H1 (cell line): ENCODE measurements around the gene MRPL9. TPM values are rescaled to one million over a fixed set of nuclear protein-coding genes. Genes with fewer than 3 reads are reported as not detected.

Experiments used
- CTCF ChIA-PET: fragments of 300-600 bp; sonication (Branson Sonifier 250); formaldehyde crosslinking; loops from one replicate; lab custom pipeline; 2021; ENCODE audit not compliant: partially characterized antibody; lab: Charles Lee
- POLR2A ChIA-PET: fragments of 300-600 bp; sonication (Branson Sonifier 250); formaldehyde crosslinking; loops from one replicate; lab custom pipeline; 2021; ENCODE audit warnings: inconsistent platforms; ENCODE audit not compliant: partially characterized antibody; lab: Charles Lee
- DNase-seq, 2 experiments: peaks; one replicate each; pipeline versions ENCODE4 v3.0.0 to v3.0.0-alpha.2; 2010 to 2022; ENCODE audit warnings: low spot score in 2 of 2, low read depth in 1 of 2, mixed read lengths in 1 of 2
- FAIRE-seq: peaks from 2 replicates; lab custom pipeline; 2011; peaks lifted over from hg19 to GRCh38; lab: Jason Lieb, UNC
- H2AFZ ChIP-seq: 2 replicates; pipeline ENCODE4 v1.8.1; 2012; ENCODE audit warnings: low read length, inconsistent platforms
- H2AK5ac ChIP-seq: 2 replicates; pipeline ENCODE4 v1.6.1; 2013; ENCODE audit warnings: low read depth, low read length
- H2BK120ac ChIP-seq: replicated peaks from 2 replicates; pipeline ENCODE3; 2013; ENCODE audit warnings: low read depth, low read length, inconsistent platforms
- H2BK12ac ChIP-seq: 2 replicates; pipeline ENCODE4 v1.6.1; 2013; ENCODE audit warnings: low read depth, low read length
- H2BK15ac ChIP-seq: 2 replicates; pipeline ENCODE4 v1.6.1; 2013; ENCODE audit warnings: low read length
- H2BK20ac ChIP-seq: 2 replicates; pipeline ENCODE4 v1.6.1; 2013; ENCODE audit warnings: low read length
- H2BK5ac ChIP-seq: 2 replicates; pipeline ENCODE4 v1.6.1; 2013; ENCODE audit warnings: low read depth, low read length
- H3K14ac ChIP-seq: 2 replicates; pipeline ENCODE4 v1.6.1; 2013; ENCODE audit warnings: inconsistent platforms; ENCODE audit not compliant: insufficient read length
- H3K18ac ChIP-seq: 2 replicates; pipeline ENCODE4 v1.6.1; 2013; ENCODE audit warnings: low read length; ENCODE audit errors: extremely low read depth
- H3K23ac ChIP-seq: 2 replicates; pipeline ENCODE4 v1.6.1; 2013; ENCODE audit warnings: inconsistent platforms; ENCODE audit not compliant: insufficient read length
- H3K23me2 ChIP-seq: 2 replicates; pipeline ENCODE4 v1.6.1; 2013; ENCODE audit warnings: low read depth, low read length
- H3K27ac ChIP-seq: 2 replicates; pipeline ENCODE4 v1.6.1; 2011; ENCODE audit warnings: low read depth, low read length, inconsistent platforms
- H3K27me3 ChIP-seq, 4 experiments: replicated peaks in 1 of 4; 1 replicate in 1 of 4; 2 replicates in 3 of 4; pipeline versions ENCODE4 v1.6.1 to v1.8.1; 2011 to 2013; ENCODE audit warnings: low read length in 3 of 4, mild to moderate bottlenecking in 3 of 4, inconsistent platforms in 2 of 4, mixed read lengths in 2 of 4, moderate library complexity in 1 of 4; ENCODE audit not compliant: control insufficient read depth in 3 of 4, insufficient read depth in 3 of 4; ENCODE audit errors: extremely low read depth in 1 of 4
- H3K36me3 ChIP-seq, 4 experiments: 2 replicates each; pipeline versions ENCODE4 v1.6.1 to v1.8.1; 2011 to 2013; ENCODE audit warnings: mild to moderate bottlenecking in 4 of 4, low read length in 3 of 4, moderate library complexity in 2 of 4, control low read depth in 1 of 4, inconsistent platforms in 1 of 4; ENCODE audit not compliant: insufficient read depth in 4 of 4, control insufficient read depth in 2 of 4
- H3K4ac ChIP-seq: replicated peaks from 2 replicates; pipeline ENCODE3; 2013; ENCODE audit warnings: low read length, low read depth, mixed read lengths, inconsistent platforms; ENCODE audit not compliant: insufficient read length
- H3K4me1 ChIP-seq, 4 experiments: replicated peaks in 1 of 4; 1 replicate in 1 of 4; 2 replicates in 3 of 4; pipeline versions ENCODE4 v1.6.1 to v1.8.1; 2011 to 2013; ENCODE audit warnings: low read length in 3 of 4, inconsistent platforms in 2 of 4, mixed read lengths in 1 of 4; ENCODE audit not compliant: insufficient read depth in 4 of 4, control insufficient read depth in 3 of 4
- H3K4me2 ChIP-seq, 2 experiments: 2 replicates each; pipeline versions ENCODE4 v1.6.1 to v1.8.1; 2011 to 2013; ENCODE audit warnings: low read depth in 2 of 2, low read length in 2 of 2, control low read depth in 1 of 2, inconsistent platforms in 1 of 2, mild to moderate bottlenecking in 1 of 2; ENCODE audit not compliant: insufficient read depth in 1 of 2
- H3K4me3 ChIP-seq, 4 experiments: fragments of 200-600, 300-600 bp in 1 of 4; sonication (generic), shearing (Covaris generic), sonication (Bioruptor Twin) in 1 of 4; 2 replicates each; pipeline versions ENCODE4 v1.5.1 to v1.8.1; 2011 to 2016; ENCODE audit warnings: low read length in 4 of 4, low read depth in 3 of 4, control low read depth in 2 of 4, inconsistent platforms in 2 of 4, mild to moderate bottlenecking in 2 of 4, mixed read lengths in 1 of 4, moderate library complexity in 1 of 4; ENCODE audit not compliant: insufficient read depth in 2 of 4; ENCODE audit errors: extremely low read depth in 1 of 4
- H3K56ac ChIP-seq: replicated peaks from 2 replicates; pipeline ENCODE3; 2013; ENCODE audit warnings: low read depth, mild to moderate bottlenecking, mixed read lengths, low read length, inconsistent platforms; ENCODE audit not compliant: insufficient read length
- H3K79me1 ChIP-seq: 2 replicates; pipeline ENCODE4 v1.6.1; 2013; ENCODE audit warnings: low read depth, low read length, control low read depth
- H3K79me2 ChIP-seq, 2 experiments: 2 replicates each; pipeline versions ENCODE4 v1.6.1 to v1.8.1; 2012 to 2013; ENCODE audit warnings: low read length in 2 of 2, mild to moderate bottlenecking in 2 of 2, inconsistent platforms in 1 of 2; ENCODE audit not compliant: insufficient read depth in 2 of 2, control insufficient read depth in 1 of 2
- H3K9ac ChIP-seq, 4 experiments: replicated peaks in 1 of 4; 1 replicate in 1 of 4; 2 replicates in 3 of 4; pipeline versions ENCODE4 v1.6.1 to v1.8.1; 2011 to 2013; ENCODE audit warnings: low read depth in 3 of 4, low read length in 3 of 4, control low read depth in 2 of 4, mild to moderate bottlenecking in 2 of 4, moderate library complexity in 2 of 4, inconsistent platforms in 1 of 4; ENCODE audit errors: extremely low read depth in 1 of 4
- H3K9me3 ChIP-seq, 2 experiments: 2 replicates each; pipeline versions ENCODE4 v1.6.1 to v1.8.1; 2012 to 2013; ENCODE audit warnings: mild to moderate bottlenecking in 2 of 2, moderate library complexity in 2 of 2, control low read depth in 1 of 2, inconsistent platforms in 1 of 2, low read depth in 1 of 2, low read length in 1 of 2, mixed read lengths in 1 of 2; ENCODE audit not compliant: insufficient read depth in 2 of 2
- H4K20me1 ChIP-seq, 2 experiments: replicated peaks in 1 of 2; 2 replicates each; pipeline versions ENCODE3 to v1.8.1; 2011 to 2013; ENCODE audit warnings: inconsistent platforms in 2 of 2, low read length in 2 of 2, mild to moderate bottlenecking in 1 of 2; ENCODE audit not compliant: insufficient read depth in 2 of 2, control insufficient read depth in 1 of 2
- H4K5ac ChIP-seq: 2 replicates; pipeline ENCODE4 v1.6.1; 2013; ENCODE audit warnings: low read length, low read depth, mixed read lengths, inconsistent platforms; ENCODE audit not compliant: insufficient read length
- H4K8ac ChIP-seq: 2 replicates; pipeline ENCODE4 v1.8.0; 2013; ENCODE audit warnings: mild to moderate bottlenecking, moderate library complexity, low read length, inconsistent platforms; ENCODE audit not compliant: insufficient read depth; ENCODE audit errors: extremely low read depth
- H4K91ac ChIP-seq: replicated peaks from 2 replicates; pipeline ENCODE3; 2013; ENCODE audit warnings: low read length, mixed read lengths, inconsistent platforms; ENCODE audit not compliant: insufficient read length
- CBX5 ChIP-seq: fragments of 300-800, 300-1000 bp; sonication (generic); IDR thresholded peaks from 2 replicates; pipeline ENCODE4 v1.7.1; 2016; ENCODE audit warnings: antibody characterized with exemption, low read length, low read depth
- CREB1 ChIP-seq: IDR thresholded peaks from 2 replicates; pipeline ENCODE4 v1.6.1; 2012; ENCODE audit warnings: inconsistent platforms
- FOSL1 ChIP-seq: IDR thresholded peaks from 2 replicates; pipeline ENCODE4 v1.6.1; 2011; ENCODE audit warnings: mild to moderate bottlenecking, low read depth, low read length, moderate library complexity; ENCODE audit not compliant: insufficient read depth
- POU5F1 ChIP-seq: IDR thresholded peaks from 2 replicates; pipeline ENCODE4 v1.6.1; 2011; ENCODE audit warnings: low read depth, mild to moderate bottlenecking, low read length, moderate library complexity
- TAF7 ChIP-seq: optimal IDR thresholded peaks from 2 replicates; pipeline ENCODE3; 2011; ENCODE audit warnings: low read depth, mild to moderate bottlenecking, inconsistent platforms, low read length, moderate library complexity, borderline replicate concordance
- TCF12 ChIP-seq: IDR thresholded peaks from 2 replicates; pipeline ENCODE4 v1.6.1; 2011; ENCODE audit warnings: low read depth, mild to moderate bottlenecking, low read length
- TEAD4 ChIP-seq: IDR thresholded peaks from 2 replicates; pipeline ENCODE4 v1.6.1; 2012; ENCODE audit warnings: low read depth, low read length, inconsistent platforms, mixed read lengths
- WGBS, 2 experiments: shearing (Covaris generic) in 1 of 2; methylation state at CpG; one replicate each; pipeline versions ENCODE4 v1.1.6 to v1.1.7; 2013 to 2015; ENCODE audit warnings: low lambda C conversion rate in 2 of 2, mixed read lengths in 2 of 2, inconsistent platforms in 1 of 2, low coverage in 1 of 2, missing lambda C conversion rate in 1 of 2; ENCODE audit not compliant: insufficient replicate concordance in 2 of 2, insufficient coverage in 1 of 2, insufficient read length in 1 of 2; ENCODE audit errors: extremely low coverage in 1 of 2, missing lambda C conversion rate in 1 of 2; 5-methylcytosine and 5-hydroxymethylcytosine counted together
- polyA plus RNA-seq, 7 experiments: library from polyadenylated mRNA; depleted of rRNA in 3 of 7; stranded (reverse) in 5 of 7; unstranded in 2 of 7; fragments of >200 nt in 5 of 7; fragments of 200-250 nt in 2 of 7; gene quantifications; 1 replicate in 5 of 7; 2 replicates in 1 of 7; 4 replicates in 1 of 7; pipeline versions ENCODE4 v1.2.1 to v1.2.3, GENCODE V29; 2011 to 2013; ENCODE audit warnings: missing spikeins in 2 of 7, mixed read lengths in 2 of 7
- total RNA-seq: library from RNA; stranded (reverse); fragmentation: NEBNext Ultra II Directional; extraction: Animal tissue kit (Norgen Biotek cat#: 25700); gene quantifications from 2 replicates; pipeline ENCODE4 v1.2.1, GENCODE V29; 2021

The MRPL9 gene
- total and polyA plus RNA-seq, 2 of the 8 experiments (the other 6 are each of a cell fraction or from before 2014, with no cell fraction given), result 74.9 to 113 TPM

- peaks cover 6 to 34% (median 28%) of the 10 kb centered on the region in 4 experiments for H3K27me3 ChIP-seq
- DNase-seq (no peak), FAIRE-seq (no peak)
- POLR2A ChIA-PET, result no interaction called here
- no peak overlapping the region for H3K56ac ChIP-seq
- no peak overlapping the region for H2BK120ac ChIP-seq
- no peaks in the 10 kb centered on the region for H3K79me2 ChIP-seq
- no peaks in the 10 kb centered on the region; the same call in 1 of the 2 replicates for H3K79me1 ChIP-seq
- peaks cover 2 to 8% (median 5%) of the 10 kb centered on the region in 4 experiments for H3K4me1 ChIP-seq
- H3K9me3 ChIP-seq, result no peaks in the 10 kb centered on the region
- H2BK15ac ChIP-seq, result no peak overlapping the region
- no peak overlapping the region for H3K27ac ChIP-seq
- H2AFZ ChIP-seq, result no peak overlapping the region
- no peak overlapping the region for H2BK5ac ChIP-seq
- H3K4me2 ChIP-seq, result no peak overlapping the region
- H3K4ac ChIP-seq, result no peak overlapping the region
- no peak overlapping the region; the same call in 1 of the 2 replicates for H2AK5ac ChIP-seq
- no peaks in the 10 kb centered on the region for H3K36me3 ChIP-seq
- CTCF ChIA-PET, result interaction anchor here (0.8 to 4.8 kb wide), 2 partner anchors 16 to 26 kb away, joined by 3 to 41 read pairs; no protein-coding TSS in a partner anchor
- no peak overlapping the region for H2BK12ac ChIP-seq
- H3K23ac ChIP-seq, result no peak overlapping the region
- peaks cover 0 to 1% of the 10 kb centered on the region in 2 experiments for H4K20me1 ChIP-seq
- H3K4me3 ChIP-seq, result no peak overlapping the region
- peaks cover 11% of the 10 kb centered on the region; the same call in 1 of the 2 replicates for H3K23me2 ChIP-seq
- no peak overlapping the region for H4K8ac ChIP-seq
- no peak overlapping the region for H2BK20ac ChIP-seq
- no peak overlapping the region for H4K5ac ChIP-seq
- no peak overlapping the region for H4K91ac ChIP-seq
- H3K18ac ChIP-seq, result no peak overlapping the region
- WGBS, 2 experiments, result 66% methylated on average over 4 of the region's 4 CpGs; no CpG with 5 or more reads in 1 of the 2 experiments
- H3K9ac ChIP-seq, result no peak overlapping the region
- no peak overlapping the region for H3K14ac ChIP-seq
- TF ChIP-seq CREB1 (no peak), TAF7 (no peak), CBX5 (no peak), POU5F1 (no peak), TCF12 (no peak), FOSL1 (no peak), TEAD4 (no peak)
Measured at GRCh38 chr1:151718666-151719065, 44.6 kb downstream of the MRPL9 start.
